ENCODE results near the gene USH1C.

DNA sequence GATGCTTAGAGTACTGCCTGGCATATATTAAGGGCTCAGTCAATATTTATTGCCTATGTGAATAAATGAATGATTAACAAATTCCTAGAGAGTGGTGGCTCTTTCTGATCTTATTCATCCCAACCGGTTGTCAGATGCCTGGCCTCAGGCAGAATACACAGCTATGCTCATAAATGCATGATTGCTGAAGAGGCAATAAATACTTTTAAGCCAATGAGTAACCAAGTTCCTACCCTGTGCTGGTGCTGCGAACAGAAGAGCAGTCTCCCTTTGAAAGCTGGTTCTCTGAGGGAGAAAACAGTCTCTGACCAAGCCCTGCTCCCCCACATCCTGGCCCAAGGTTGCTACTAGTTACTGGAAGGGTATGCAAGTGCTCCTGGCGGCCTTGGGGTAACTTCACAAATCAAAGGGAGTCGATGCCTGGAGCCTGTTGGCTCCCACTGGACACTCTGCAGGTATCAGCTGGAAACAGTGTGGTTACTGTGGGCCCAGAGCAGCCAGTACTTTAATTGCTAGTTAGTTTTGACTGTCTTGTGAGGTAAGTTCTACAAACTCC is 2.8 kb downstream of the USH1C start:
- TF ChIP-seq ZZZ3 (CRISPR knock-in tag; IDR thresholded peaks at IDR 0.05; ENCODE audit: borderline replicate concordance): no peak
- no peak for TF ChIP-seq REST (IDR thresholded peaks at IDR 0.05; ENCODE audit: borderline replicate concordance in 1 of 2, low read depth in 1 of 2, low read length in 2 of 2)
- TF ChIP-seq POLR2A (IDR thresholded peaks at IDR 0.05; ENCODE audit: insufficient read depth in 1 of 2, low read depth in 2 of 2, low read length in 2 of 2): no peak
- TF ChIP-seq ATM (IDR thresholded peaks at IDR 0.05; ENCODE audit: borderline replicate concordance): no peak
- TF ChIP-seq RAD21 (CRISPR knock-in tag; IDR thresholded peaks at IDR 0.05): no peak
- TF ChIP-seq ZNF207 (IDR thresholded peaks at IDR 0.05; ENCODE audit: borderline replicate concordance): no peak
- TF ChIP-seq, protein P1, sequence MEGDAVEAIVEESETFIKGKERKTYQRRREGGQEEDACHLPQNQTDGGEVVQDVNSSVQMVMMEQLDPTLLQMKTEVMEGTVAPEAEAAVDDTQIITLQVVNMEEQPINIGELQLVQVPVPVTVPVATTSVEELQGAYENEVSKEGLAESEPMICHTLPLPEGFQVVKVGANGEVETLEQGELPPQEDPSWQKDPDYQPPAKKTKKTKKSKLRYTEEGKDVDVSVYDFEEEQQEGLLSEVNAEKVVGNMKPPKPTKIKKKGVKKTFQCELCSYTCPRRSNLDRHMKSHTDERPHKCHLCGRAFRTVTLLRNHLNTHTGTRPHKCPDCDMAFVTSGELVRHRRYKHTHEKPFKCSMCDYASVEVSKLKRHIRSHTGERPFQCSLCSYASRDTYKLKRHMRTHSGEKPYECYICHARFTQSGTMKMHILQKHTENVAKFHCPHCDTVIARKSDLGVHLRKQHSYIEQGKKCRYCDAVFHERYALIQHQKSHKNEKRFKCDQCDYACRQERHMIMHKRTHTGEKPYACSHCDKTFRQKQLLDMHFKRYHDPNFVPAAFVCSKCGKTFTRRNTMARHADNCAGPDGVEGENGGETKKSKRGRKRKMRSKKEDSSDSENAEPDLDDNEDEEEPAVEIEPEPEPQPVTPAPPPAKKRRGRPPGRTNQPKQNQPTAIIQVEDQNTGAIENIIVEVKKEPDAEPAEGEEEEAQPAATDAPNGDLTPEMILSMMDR (CRISPR knock-in tag; IDR thresholded peaks at IDR 0.05): no peak
- no peak for TF ChIP-seq ZFP90 (CRISPR knock-in tag; IDR thresholded peaks at IDR 0.05; ENCODE audit: borderline replicate concordance)
- no peak for TF ChIP-seq PRDM4 (CRISPR knock-in tag; IDR thresholded peaks at IDR 0.05; ENCODE audit: borderline replicate concordance)
- TF ChIP-seq, protein P2, sequence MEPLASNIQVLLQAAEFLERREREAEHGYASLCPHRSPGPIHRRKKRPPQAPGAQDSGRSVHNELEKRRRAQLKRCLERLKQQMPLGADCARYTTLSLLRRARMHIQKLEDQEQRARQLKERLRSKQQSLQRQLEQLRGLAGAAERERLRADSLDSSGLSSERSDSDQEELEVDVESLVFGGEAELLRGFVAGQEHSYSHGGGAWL (CRISPR knock-in tag; IDR thresholded peaks at IDR 0.05): no peak
